H9 (cell line): ENCODE results near the gene FOXO1. TPM values are rescaled to one million over a fixed set of nuclear protein-coding genes. Genes with fewer than 3 reads are reported as not detected.

Source experiments
- DNase-seq: peaks from one replicate; pipeline ENCODE4 v3.0.0-alpha.2; 2017
- H2AFZ ChIP-seq: one replicate; pipeline ENCODE4 v1.6.1; 2013; ENCODE audit warnings: mild to moderate bottlenecking, low read length, control low read depth, moderate library complexity
- H2AK5ac ChIP-seq: 2 replicates; pipeline ENCODE4 v1.6.1; 2013; ENCODE audit warnings: low read length, control low read depth, mixed read lengths; ENCODE audit not compliant: insufficient read length
- H2BK120ac ChIP-seq: one replicate; pipeline ENCODE4 v1.6.1; 2013; ENCODE audit warnings: low read depth, mild to moderate bottlenecking, low read length, control low read depth, inconsistent platforms; ENCODE audit not compliant: poor library complexity, severe bottlenecking
- H2BK12ac ChIP-seq: 2 replicates; pipeline ENCODE4 v1.6.1; 2013; ENCODE audit warnings: low read length, control low read depth, mixed read lengths, low read depth; ENCODE audit not compliant: insufficient read length
- H2BK15ac ChIP-seq: 2 replicates; pipeline ENCODE4 v1.6.1; 2013; ENCODE audit warnings: low read depth, low read length, control low read depth
- H2BK20ac ChIP-seq: one replicate; pipeline ENCODE4 v1.6.1; 2013; ENCODE audit warnings: low read depth, mild to moderate bottlenecking, low read length, control low read depth, inconsistent platforms; ENCODE audit not compliant: poor library complexity, severe bottlenecking
- H2BK5ac ChIP-seq: 2 replicates; pipeline ENCODE4 v1.6.1; 2013; ENCODE audit warnings: low read length, control low read depth, mixed read lengths; ENCODE audit not compliant: insufficient read length
- H3K14ac ChIP-seq: 2 replicates; pipeline ENCODE4 v1.6.1; 2013; ENCODE audit warnings: low read length, control low read depth; ENCODE audit not compliant: insufficient read depth
- H3K18ac ChIP-seq: 2 replicates; pipeline ENCODE4 v1.6.1; 2013; ENCODE audit warnings: low read depth, mild to moderate bottlenecking, mixed read lengths, low read length, control low read depth; ENCODE audit not compliant: insufficient read length
- H3K23ac ChIP-seq: 2 replicates; pipeline ENCODE4 v1.6.1; 2013; ENCODE audit warnings: low read length, control low read depth, mixed read lengths, low read depth; ENCODE audit not compliant: insufficient read length
- H3K23me2 ChIP-seq: 2 replicates; pipeline ENCODE4 v1.6.1; 2013; ENCODE audit warnings: low read depth, mild to moderate bottlenecking, mixed read lengths, low read length, control low read depth; ENCODE audit not compliant: insufficient read length, poor library complexity, severe bottlenecking
- H3K27ac ChIP-seq: 2 replicates; pipeline ENCODE4 v1.5.1; 2013; ENCODE audit warnings: low read length, control low read depth, mixed read lengths, low read depth; ENCODE audit not compliant: insufficient read length
- H3K27me3 ChIP-seq: 2 replicates; pipeline ENCODE4 v1.6.1; 2013; ENCODE audit warnings: low read length, control low read depth, inconsistent platforms; ENCODE audit not compliant: insufficient read depth
- H3K4ac ChIP-seq: 2 replicates; pipeline ENCODE4 v1.6.1; 2013; ENCODE audit warnings: low read depth, mild to moderate bottlenecking, control low read depth, inconsistent platforms, low read length, moderate library complexity
- H3K4me1 ChIP-seq: 2 replicates; pipeline ENCODE4 v1.6.1; 2013; ENCODE audit warnings: low read length, control low read depth, inconsistent platforms; ENCODE audit not compliant: insufficient read depth
- H3K4me2 ChIP-seq: 2 replicates; pipeline ENCODE4 v1.6.1; 2013; ENCODE audit warnings: low read length, control low read depth, mixed read lengths; ENCODE audit not compliant: insufficient read length, insufficient read depth
- H3K56ac ChIP-seq: 2 replicates; pipeline ENCODE4 v1.6.1; 2013; ENCODE audit warnings: low read depth, mild to moderate bottlenecking, mixed read lengths, low read length, control low read depth; ENCODE audit not compliant: insufficient read length
- H3K79me1 ChIP-seq: 2 replicates; pipeline ENCODE4 v1.6.1; 2013; ENCODE audit warnings: low read depth, mild to moderate bottlenecking, moderate library complexity, low read length, control low read depth, inconsistent platforms; ENCODE audit not compliant: insufficient read depth, poor library complexity, severe bottlenecking
- H3K79me2 ChIP-seq: 2 replicates; pipeline ENCODE4 v1.6.1; 2013; ENCODE audit warnings: low read length, control low read depth, inconsistent platforms; ENCODE audit not compliant: insufficient read depth
- H3K9ac ChIP-seq: 2 replicates; pipeline ENCODE4 v1.6.1; 2013; ENCODE audit warnings: low read length, control low read depth, mixed read lengths; ENCODE audit not compliant: insufficient read length; ENCODE audit errors: extremely low read depth
- H3K9me3 ChIP-seq: one replicate; pipeline ENCODE4 v1.6.1; 2013; ENCODE audit warnings: low read depth, low read length, inconsistent platforms; ENCODE audit not compliant: control insufficient read depth
- H3T11ph ChIP-seq: one replicate; pipeline ENCODE4 v1.6.1; 2013; ENCODE audit warnings: mild to moderate bottlenecking, low read length, control low read depth, inconsistent platforms
- H4K20me1 ChIP-seq: one replicate; pipeline ENCODE4 v1.6.1; 2013; ENCODE audit not compliant: control insufficient read depth, insufficient read length, insufficient read depth
- H4K5ac ChIP-seq: 2 replicates; pipeline ENCODE4 v1.6.1; 2013; ENCODE audit warnings: low read depth, mild to moderate bottlenecking, mixed read lengths, low read length, control low read depth; ENCODE audit not compliant: insufficient read length
- H4K8ac ChIP-seq: replicated peaks from 2 replicates; pipeline ENCODE4 v1.6.1; 2013; ENCODE audit warnings: low read length, control low read depth, mixed read lengths, low read depth; ENCODE audit not compliant: insufficient read length
- H4K91ac ChIP-seq: 2 replicates; pipeline ENCODE4 v1.6.1; 2013; ENCODE audit warnings: low read depth, mild to moderate bottlenecking, moderate library complexity, mixed read lengths, low read length, control low read depth; ENCODE audit not compliant: insufficient read length
- H3K27ac Mint-ChIP-seq, 3 experiments: 2 replicates in 2 of 3; 3 replicates in 1 of 3; pipeline ENCODE4 v1.8.0; 2020 to 2021; ENCODE audit warnings: mixed read lengths in 3 of 3, mild to moderate bottlenecking in 1 of 3, moderate library complexity in 1 of 3
- H3K27me3 Mint-ChIP-seq: 2 replicates; pipeline ENCODE4 v1.8.0; 2021; ENCODE audit warnings: low read depth, mild to moderate bottlenecking, moderate library complexity, mixed read lengths
- H3K36me3 Mint-ChIP-seq, 3 experiments: 2 replicates in 2 of 3; 3 replicates in 1 of 3; pipeline ENCODE4 v1.8.0; 2020 to 2021; ENCODE audit warnings: low read depth in 3 of 3, mixed read lengths in 3 of 3; ENCODE audit not compliant: insufficient read depth in 1 of 3
- H3K4me1 Mint-ChIP-seq, 2 experiments: 2 replicates each; pipeline ENCODE4 v1.8.0; 2020; ENCODE audit warnings: mixed read lengths in 2 of 2
- H3K4me3 Mint-ChIP-seq, 2 experiments: 2 replicates in 1 of 2; 3 replicates in 1 of 2; pipeline ENCODE4 v1.8.0; 2020 to 2021; ENCODE audit warnings: mild to moderate bottlenecking in 2 of 2, mixed read lengths in 2 of 2, moderate library complexity in 1 of 2
- H3K9me3 Mint-ChIP-seq, 2 experiments: 2 replicates in 1 of 2; 3 replicates in 1 of 2; pipeline ENCODE4 v1.8.0; 2020; ENCODE audit warnings: mild to moderate bottlenecking in 2 of 2, mixed read lengths in 2 of 2, moderate library complexity in 1 of 2
- WGBS: extraction: QIAGEN DNeasy Blood & Tissue Kit; methylation state at CpG from one replicate; pipeline ENCODE4 v1.1.7; 2013; ENCODE audit warnings: missing lambda C conversion rate, low lambda C conversion rate, mixed read lengths; ENCODE audit not compliant: insufficient read length; ENCODE audit errors: extremely low coverage; 5-methylcytosine and 5-hydroxymethylcytosine counted together
- total RNA-seq: library from RNA; stranded (reverse); gene quantifications from 2 replicates; pipeline ENCODE4 v1.2.1, GENCODE V29; 2021
- TF ChIP-seq, protein P1 (sequence below): fragments of 200-600 bp; sonication (generic); conservative IDR thresholded peaks from 3 replicates; pipeline ENCODE4 v1.8.0; 2021; ENCODE audit warnings: antibody characterized with exemption, mild to moderate bottlenecking

The FOXO1 gene
- total RNA-seq, 1 experiment from 2014 or later = 44.6 TPM

DNA sequence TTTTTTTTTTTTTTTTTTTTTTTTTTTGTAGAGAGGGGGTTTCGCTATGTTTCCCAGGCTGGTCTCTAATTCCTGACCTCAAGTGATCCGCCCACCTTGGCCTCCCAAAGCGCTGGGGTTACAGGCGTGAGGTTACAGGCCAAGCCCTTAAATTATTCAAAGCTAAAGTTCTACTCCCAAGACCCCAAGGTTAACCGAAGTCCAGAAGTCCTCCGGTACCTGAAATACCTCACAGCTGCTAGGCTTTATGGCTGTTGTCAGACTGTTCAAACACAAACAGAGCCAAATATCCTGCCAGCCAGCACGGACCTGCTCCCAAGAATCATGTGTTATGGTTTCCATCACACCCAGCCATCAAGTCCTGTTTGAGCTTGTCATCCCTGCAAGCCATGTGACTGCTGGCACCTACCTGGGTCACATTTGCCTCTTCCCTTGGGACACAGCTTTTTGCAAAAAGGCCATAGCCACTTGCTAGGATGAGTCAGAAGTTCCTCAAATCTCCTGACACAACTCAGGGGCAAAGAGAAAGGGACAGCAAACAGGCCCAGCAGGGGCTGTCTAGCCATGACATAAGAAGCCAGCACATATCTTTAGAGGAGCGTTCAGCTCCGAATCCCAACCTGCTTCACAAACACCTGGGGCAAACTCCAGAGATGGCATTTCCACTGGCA lies 129.9 kb downstream of the FOXO1 start:
- Histone ChIP-seq H3K56ac (no peak overlapping the region), H3K9ac (no peak overlapping the region), H2BK15ac (no peak overlapping the region), H3K23ac (no peak overlapping the region), H3K18ac (no peak overlapping the region), H2AFZ (no peak overlapping the region), H3K79me1 (no peaks in the 10 kb centered on the region), H2BK5ac (no peak overlapping the region), H3T11ph (no peak overlapping the region), H3K14ac (no peak overlapping the region; the same call in 1 of the 2 replicates), H2BK12ac (no peak overlapping the region), H3K9me3 (no peaks in the 10 kb centered on the region), H3K23me2 (no peaks in the 10 kb centered on the region), H3K4me2 (no peak overlapping the region), H4K20me1 (no peaks in the 10 kb centered on the region), H2BK20ac (no peak overlapping the region), H3K4ac (no peak overlapping the region; the same call in 1 of the 2 replicates), H4K91ac (no peak overlapping the region), H4K5ac (no peak overlapping the region), H3K27me3 (no peaks in the 10 kb centered on the region), H2BK120ac (no peak overlapping the region), H2AK5ac (no peak overlapping the region), H3K4me1 (peaks cover 6% of the 10 kb centered on the region; the same call in 1 of the 2 replicates), H3K79me2 (no peaks in the 10 kb centered on the region), H3K27ac (no peak overlapping the region), H4K8ac (no peak overlapping the region)
- no peak overlapping the region for H3K4me3 Mint-ChIP-seq
- 0 out of 7 replicates have a peak overlapping the region, but pooled peaks of 1 of the 3 experiments have one; percentile 28 for H3K27ac Mint-ChIP-seq
- peaks cover 0 to 4% of the 10 kb centered on the region in 2 experiments; a peak in 2 of 5 replicates for H3K9me3 Mint-ChIP-seq
- TF ChIP-seq, protein P1, sequence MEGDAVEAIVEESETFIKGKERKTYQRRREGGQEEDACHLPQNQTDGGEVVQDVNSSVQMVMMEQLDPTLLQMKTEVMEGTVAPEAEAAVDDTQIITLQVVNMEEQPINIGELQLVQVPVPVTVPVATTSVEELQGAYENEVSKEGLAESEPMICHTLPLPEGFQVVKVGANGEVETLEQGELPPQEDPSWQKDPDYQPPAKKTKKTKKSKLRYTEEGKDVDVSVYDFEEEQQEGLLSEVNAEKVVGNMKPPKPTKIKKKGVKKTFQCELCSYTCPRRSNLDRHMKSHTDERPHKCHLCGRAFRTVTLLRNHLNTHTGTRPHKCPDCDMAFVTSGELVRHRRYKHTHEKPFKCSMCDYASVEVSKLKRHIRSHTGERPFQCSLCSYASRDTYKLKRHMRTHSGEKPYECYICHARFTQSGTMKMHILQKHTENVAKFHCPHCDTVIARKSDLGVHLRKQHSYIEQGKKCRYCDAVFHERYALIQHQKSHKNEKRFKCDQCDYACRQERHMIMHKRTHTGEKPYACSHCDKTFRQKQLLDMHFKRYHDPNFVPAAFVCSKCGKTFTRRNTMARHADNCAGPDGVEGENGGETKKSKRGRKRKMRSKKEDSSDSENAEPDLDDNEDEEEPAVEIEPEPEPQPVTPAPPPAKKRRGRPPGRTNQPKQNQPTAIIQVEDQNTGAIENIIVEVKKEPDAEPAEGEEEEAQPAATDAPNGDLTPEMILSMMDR = no peak
- no CpG with 5 or more reads among the region's 9 CpGs for WGBS
- H3K4me1 Mint-ChIP-seq = peaks cover 30 to 31% of the 10 kb centered on the region in 2 experiments
- H3K36me3 Mint-ChIP-seq = peaks cover 0 to 1% (median 0%) of the 10 kb centered on the region in 3 experiments; a peak in 2 of 7 replicates
- H3K27me3 Mint-ChIP-seq = no peaks in the 10 kb centered on the region
- DNase-seq = no peak
